SU-DHL-6 (cell line): ENCODE data around the gene MRPS11.

Source experiments
- CTCF ChIP-seq: fragments of 200-600 bp; sonication (generic); IDR thresholded peaks from one replicate; pipeline ENCODE4 v1.5.1; 2017; ENCODE audit warnings: antibody characterized with exemption, mild to moderate bottlenecking, low read length, moderate library complexity; ENCODE audit not compliant: insufficient read depth, poor library complexity, severe bottlenecking
- EZH2phosphoT487 ChIP-seq: fragments of 200-600 bp; sonication (generic), shearing (Covaris generic); conservative IDR thresholded peaks from 2 replicates; pipeline ENCODE4 v1.6.1; 2018; ENCODE audit warnings: mild to moderate bottlenecking, antibody characterized with exemption, low read length, moderate library complexity, mixed read lengths

GRCh38 chr15:88467073-88467934 lies at the start of gene MRPS11, which contains the start of gene MRPL46:
- TF ChIP-seq CTCF = no peak
- TF ChIP-seq EZH2phosphoT487 = no peak
